KMS-11 (cell line): ENCODE results near the gene CLNS1A.
A peak's percentile ranks its signal among the peaks of the same experiment; 100 is the strongest.
"Not testable (repeated sequence)": the region's sequence is repeated elsewhere in the genome, so short reads cannot be mapped to it uniquely, and the experiment has no call there.

ENCODE experiments used
- H2AFZ ChIP-seq: fragments of 200-600 bp; sonication (generic); 2 replicates; pipeline ENCODE4 v1.6.1; 2016; ENCODE audit warnings: antibody characterized with exemption, mixed run types, low read depth
- H3K27ac ChIP-seq: fragments of 200-600 bp; sonication (generic); 2 replicates; pipeline ENCODE4 v1.6.1; 2016; ENCODE audit warnings: mild to moderate bottlenecking, mixed run types
- H3K27me3 ChIP-seq: fragments of 200-600 bp; sonication (generic); 2 replicates; pipeline ENCODE4 v1.6.1; 2017; ENCODE audit warnings: mild to moderate bottlenecking, low read depth, mixed run types, moderate library complexity; ENCODE audit not compliant: insufficient read depth
- H3K36me3 ChIP-seq: fragments of 200-600 bp; sonication (generic); 2 replicates; pipeline ENCODE4 v1.6.1; 2017; ENCODE audit warnings: mild to moderate bottlenecking, mixed run types; ENCODE audit not compliant: insufficient read depth
- H3K4me1 ChIP-seq: fragments of 200-600 bp; sonication (generic); 2 replicates; pipeline ENCODE4 v1.6.1; 2016; ENCODE audit warnings: mild to moderate bottlenecking, low read depth, mixed run types; ENCODE audit not compliant: poor library complexity, severe bottlenecking
- H3K4me2 ChIP-seq: fragments of 200-600 bp; sonication (generic); 2 replicates; pipeline ENCODE4 v1.7.0; 2016; ENCODE audit warnings: mild to moderate bottlenecking, mixed run types
- H3K4me3 ChIP-seq: fragments of 200-600 bp; sonication (generic); IDR thresholded peaks from 2 replicates; pipeline ENCODE4 v1.6.1; 2017; ENCODE audit warnings: low read depth, low read length, mixed read lengths; ENCODE audit not compliant: insufficient read depth
- H3K79me2 ChIP-seq: fragments of 200-600 bp; sonication (generic); 2 replicates; pipeline ENCODE4 v1.6.1; 2016; ENCODE audit warnings: low read depth, mixed run types; ENCODE audit not compliant: insufficient read depth
- H3K9ac ChIP-seq: fragments of 200-600 bp; sonication (generic); 2 replicates; pipeline ENCODE4 v1.6.1; 2016; ENCODE audit warnings: mild to moderate bottlenecking, mixed run types
- H4K20me1 ChIP-seq: fragments of 200-600 bp; sonication (generic); 2 replicates; pipeline ENCODE4 v1.6.1; 2016; ENCODE audit warnings: mild to moderate bottlenecking, mixed run types; ENCODE audit not compliant: insufficient read depth
- TF ChIP-seq, protein P1 (sequence below): fragments of 200-600 bp; sonication (generic); conservative IDR thresholded peaks from 2 replicates; pipeline ENCODE4 v1.6.1; 2017; ENCODE audit warnings: low read depth, mild to moderate bottlenecking, antibody characterized with exemption, low read length, moderate library complexity, mixed read lengths

CLNS1A gene

DNA sequence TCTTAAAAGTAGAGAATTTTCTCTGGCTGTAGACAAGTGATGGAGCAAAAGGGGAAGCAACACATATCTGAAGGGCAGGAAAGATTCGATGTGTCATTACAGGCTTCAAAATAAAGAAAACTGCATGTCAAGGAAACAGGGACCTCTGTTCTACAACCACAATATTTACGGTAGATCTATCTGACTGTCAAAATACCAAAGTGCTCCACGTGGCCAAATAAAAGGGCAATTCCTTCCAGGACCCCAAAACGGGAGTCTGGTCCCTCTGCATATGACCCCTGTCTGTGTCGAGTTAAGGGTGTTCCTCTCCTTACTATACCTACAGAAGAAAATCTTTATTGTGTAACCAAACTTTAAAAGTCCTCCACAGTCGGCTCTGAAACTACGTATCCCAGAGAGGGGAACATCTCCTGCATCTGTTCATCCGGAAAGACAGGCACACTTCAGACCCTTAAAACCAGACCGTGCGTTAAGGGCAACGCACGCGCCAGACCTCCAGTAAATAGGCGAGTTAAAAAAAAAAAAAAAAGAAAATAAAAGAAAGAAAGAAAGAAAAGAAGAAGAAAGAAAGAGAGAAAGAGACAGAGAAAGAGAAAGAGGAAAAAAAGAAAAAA is 756 bp downstream of the CLNS1A start:
- peaks cover 49% of the 10 kb centered on the region for H3K79me2 ChIP-seq
- H3K36me3 ChIP-seq, result no peaks in the 10 kb centered on the region
- H4K20me1 ChIP-seq, result no peaks in the 10 kb centered on the region
- no peak overlapping the region; the same call in 1 of the 2 replicates for H2AFZ ChIP-seq
- H3K4me2 ChIP-seq, result peak overlapping the region; percentile 70
- peaks cover 18% of the 10 kb centered on the region for H3K4me1 ChIP-seq
- peak overlapping the region; percentile 60 for H3K27ac ChIP-seq
- TF ChIP-seq, protein P1, sequence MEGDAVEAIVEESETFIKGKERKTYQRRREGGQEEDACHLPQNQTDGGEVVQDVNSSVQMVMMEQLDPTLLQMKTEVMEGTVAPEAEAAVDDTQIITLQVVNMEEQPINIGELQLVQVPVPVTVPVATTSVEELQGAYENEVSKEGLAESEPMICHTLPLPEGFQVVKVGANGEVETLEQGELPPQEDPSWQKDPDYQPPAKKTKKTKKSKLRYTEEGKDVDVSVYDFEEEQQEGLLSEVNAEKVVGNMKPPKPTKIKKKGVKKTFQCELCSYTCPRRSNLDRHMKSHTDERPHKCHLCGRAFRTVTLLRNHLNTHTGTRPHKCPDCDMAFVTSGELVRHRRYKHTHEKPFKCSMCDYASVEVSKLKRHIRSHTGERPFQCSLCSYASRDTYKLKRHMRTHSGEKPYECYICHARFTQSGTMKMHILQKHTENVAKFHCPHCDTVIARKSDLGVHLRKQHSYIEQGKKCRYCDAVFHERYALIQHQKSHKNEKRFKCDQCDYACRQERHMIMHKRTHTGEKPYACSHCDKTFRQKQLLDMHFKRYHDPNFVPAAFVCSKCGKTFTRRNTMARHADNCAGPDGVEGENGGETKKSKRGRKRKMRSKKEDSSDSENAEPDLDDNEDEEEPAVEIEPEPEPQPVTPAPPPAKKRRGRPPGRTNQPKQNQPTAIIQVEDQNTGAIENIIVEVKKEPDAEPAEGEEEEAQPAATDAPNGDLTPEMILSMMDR, result no peak
- H3K9ac ChIP-seq, result peak overlapping the region; percentile 85
- H3K4me3 ChIP-seq, result peak overlapping the region; percentile 53
- no peaks in the 10 kb centered on the region for H3K27me3 ChIP-seq

DNA sequence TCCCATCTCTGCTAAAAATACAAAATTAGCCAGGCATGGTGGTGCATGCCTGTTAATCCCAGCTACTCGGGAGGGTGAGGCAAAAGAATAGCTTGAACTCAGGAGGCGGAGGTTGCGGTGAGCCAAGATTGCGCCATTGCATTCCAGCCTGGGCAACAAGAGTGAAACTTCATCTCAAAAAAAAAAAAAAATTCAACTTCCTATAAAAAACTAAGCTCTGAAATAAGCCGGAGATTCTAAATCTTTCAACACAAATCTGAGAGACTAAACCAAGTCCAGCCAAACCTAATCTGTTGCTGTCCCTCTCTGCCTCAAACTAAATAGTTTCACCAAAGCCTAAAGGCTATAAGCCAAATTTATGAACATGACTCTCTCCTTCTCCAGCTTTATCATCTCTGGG is 3.7 kb downstream of the CLNS1A start:
- H3K9ac ChIP-seq, H3K4me3 ChIP-seq, H3K36me3 ChIP-seq, H3K4me2 ChIP-seq, H2AFZ ChIP-seq, H4K20me1 ChIP-seq, H3K27me3 ChIP-seq, H3K27ac ChIP-seq: not testable (repeated sequence)
- peaks cover 15% of the 10 kb centered on the region for H3K4me1 ChIP-seq
- H3K79me2 ChIP-seq, result peaks cover 65% of the 10 kb centered on the region

DNA sequence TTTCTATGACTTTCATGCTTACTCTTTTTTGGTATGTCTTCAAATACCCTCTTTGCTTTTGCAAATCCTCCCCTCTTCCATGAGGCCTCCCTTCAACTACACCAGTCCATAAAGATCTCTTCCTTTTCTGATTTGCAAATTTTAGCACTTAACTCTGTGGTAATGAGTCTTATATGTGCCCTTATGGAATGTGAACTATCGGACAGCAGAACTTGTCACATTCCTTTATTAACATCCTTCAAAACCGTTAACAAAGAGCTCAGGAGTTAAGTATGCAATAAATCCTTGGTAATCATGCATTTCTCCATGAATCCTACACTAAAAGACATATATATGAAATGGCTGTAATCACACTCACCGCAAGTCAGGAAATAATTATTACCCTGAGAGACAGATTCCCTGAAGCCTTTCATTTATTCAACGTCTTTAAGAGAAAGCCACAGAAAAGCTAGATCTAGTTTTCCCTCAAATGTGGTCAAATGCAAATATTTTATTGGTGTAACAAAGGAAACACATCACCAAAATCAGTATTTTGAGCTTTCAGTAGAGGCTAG is 7.4 kb downstream of the CLNS1A start:
- Histone ChIP-seq H3K27me3 (no peaks in the 10 kb centered on the region), H2AFZ (no peak overlapping the region), H3K36me3 (no peaks in the 10 kb centered on the region), H3K9ac (no peak overlapping the region), H3K4me3 (no peak overlapping the region), H3K4me1 (no peaks in the 10 kb centered on the region), H3K4me2 (no peak overlapping the region), H3K79me2 (peaks cover 42% of the 10 kb centered on the region), H3K27ac (no peak overlapping the region), H4K20me1 (no peaks in the 10 kb centered on the region)
- TF ChIP-seq, protein P1, result no peak

DNA sequence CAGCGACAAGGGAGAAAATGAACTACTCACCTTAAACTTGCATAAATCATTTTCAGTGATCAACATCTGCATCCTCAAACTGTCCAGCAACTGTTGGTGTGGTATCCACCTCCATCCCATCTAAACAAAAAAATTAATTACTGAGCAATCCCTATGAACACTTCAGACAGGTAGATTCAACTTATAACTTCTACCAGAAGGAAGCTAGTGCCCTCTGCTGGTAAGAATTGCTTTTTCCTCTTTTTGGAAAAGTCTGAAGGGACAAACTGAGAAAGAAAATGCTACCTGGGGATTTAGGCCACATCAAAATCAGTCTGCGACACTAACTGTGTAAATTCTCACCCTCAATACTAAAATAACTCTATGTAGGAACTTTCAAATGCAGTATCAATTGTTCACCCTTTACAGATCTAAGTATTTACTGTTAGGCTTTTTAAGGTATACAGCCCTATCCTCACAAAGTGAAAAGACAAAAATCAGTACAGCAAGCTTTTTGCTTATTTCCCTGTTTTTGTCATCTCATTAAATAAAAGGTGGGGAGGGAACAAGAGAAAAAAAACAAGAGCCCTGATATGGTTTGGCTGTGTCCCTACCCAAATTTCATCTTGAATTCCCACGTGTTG is 17.9 kb downstream of the CLNS1A start:
- H3K79me2 ChIP-seq, result no peaks in the 10 kb centered on the region
- H3K4me2 ChIP-seq, result no peak overlapping the region
- no peak overlapping the region for H2AFZ ChIP-seq
- H3K4me3 ChIP-seq, result no peak overlapping the region
- TF ChIP-seq, protein P1, result peak; percentile 81
- no peak overlapping the region for H3K27ac ChIP-seq
- no peaks in the 10 kb centered on the region for H4K20me1 ChIP-seq
- H3K36me3 ChIP-seq, result no peaks in the 10 kb centered on the region; the same call in 1 of the 2 replicates
- no peaks in the 10 kb centered on the region for H3K4me1 ChIP-seq
- no peaks in the 10 kb centered on the region for H3K27me3 ChIP-seq
- no peak overlapping the region for H3K9ac ChIP-seq

DNA sequence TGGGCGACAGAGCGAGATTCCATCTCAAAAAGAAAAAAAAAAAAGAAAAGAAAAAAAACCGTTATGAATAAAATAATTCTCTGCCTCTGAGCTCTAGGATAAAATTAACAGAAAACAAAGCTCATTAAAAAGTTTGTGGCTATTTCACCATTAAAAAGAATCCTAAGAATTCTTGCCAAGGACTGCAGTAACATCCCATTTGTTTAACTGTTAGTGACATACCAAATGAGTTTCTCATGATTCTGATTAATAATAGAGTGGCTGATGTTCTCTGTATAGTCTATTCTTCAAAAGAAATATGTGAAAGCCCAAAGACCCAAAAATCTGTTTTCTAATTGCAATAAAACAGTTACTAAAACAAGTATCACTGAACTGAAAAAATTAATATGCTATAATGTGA is 19.7 kb downstream of the CLNS1A start:
- H3K4me3 ChIP-seq, result no peak overlapping the region
- H3K36me3 ChIP-seq, result no peaks in the 10 kb centered on the region; the same call in 1 of the 2 replicates
- H3K79me2 ChIP-seq, result no peaks in the 10 kb centered on the region
- no peak overlapping the region for H3K9ac ChIP-seq
- H3K27me3 ChIP-seq, result no peaks in the 10 kb centered on the region
- no peak overlapping the region for H2AFZ ChIP-seq
- H3K4me2 ChIP-seq, result no peak overlapping the region
- no peak overlapping the region for H3K27ac ChIP-seq
- H3K4me1 ChIP-seq, result no peaks in the 10 kb centered on the region
- no peaks in the 10 kb centered on the region for H4K20me1 ChIP-seq
- TF ChIP-seq, protein P1, result no peak
